Endothelial cell of umbilical vein (primary cell): ENCODE measurements around the gene HTRA1.

Experiments used
- EZH2 ChIP-seq: IDR thresholded peaks from 2 replicates; pipeline ENCODE4 v1.6.1; 2012; ENCODE audit warnings: borderline replicate concordance, low read depth, mild to moderate bottlenecking, moderate library complexity, low read length, inconsistent platforms; ENCODE audit not compliant: severe bottlenecking
- GATA2 ChIP-seq: IDR thresholded peaks from 2 replicates; pipeline ENCODE4 v1.7.0; 2011; ENCODE audit warnings: low read depth, mild to moderate bottlenecking, moderate library complexity, mixed read lengths, low read length; ENCODE audit not compliant: insufficient read length, insufficient read depth
- JUN ChIP-seq: IDR thresholded peaks from 2 replicates; pipeline ENCODE4 v1.6.1; 2011; ENCODE audit warnings: borderline replicate concordance, low read depth; ENCODE audit not compliant: insufficient read length, insufficient read depth
- MYC ChIP-seq: IDR thresholded peaks from one replicate; pipeline ENCODE4 v1.6.1; 2011; ENCODE audit warnings: mild to moderate bottlenecking, low read depth, low read length
- POLR2A ChIP-seq: IDR thresholded peaks from 2 replicates; pipeline ENCODE4 v1.6.1; 2012; ENCODE audit warnings: low read depth, mild to moderate bottlenecking, control low read depth, low read length
- POLR2AphosphoS5 ChIP-seq: IDR thresholded peaks from 2 replicates; pipeline ENCODE4 v1.6.1; 2012; ENCODE audit warnings: low read depth, mild to moderate bottlenecking, control low read depth, low read length, moderate library complexity; ENCODE audit not compliant: insufficient read depth
- TF ChIP-seq, protein P1 (sequence below), 2 donors: IDR thresholded peaks; 1 replicate in 1 of 2; 2 replicates in 1 of 2; pipeline ENCODE4 v1.5.1; 2011; ENCODE audit warnings: low read length in 2 of 2, mild to moderate bottlenecking in 2 of 2, moderate library complexity in 2 of 2, control low read depth in 1 of 2, inconsistent platforms in 1 of 2, low read depth in 1 of 2; ENCODE audit not compliant: insufficient read depth in 1 of 2; ENCODE audit errors: extremely low read depth in 1 of 2

GRCh38 chr10:122549636-122550035 is 88.3 kb downstream of the HTRA1 start:
- TF ChIP-seq POLR2AphosphoS5 (no peak), POLR2A (no peak), EZH2 (no peak), JUN (no peak), MYC (no peak), GATA2 (no peak)
- TF ChIP-seq, protein P1, sequence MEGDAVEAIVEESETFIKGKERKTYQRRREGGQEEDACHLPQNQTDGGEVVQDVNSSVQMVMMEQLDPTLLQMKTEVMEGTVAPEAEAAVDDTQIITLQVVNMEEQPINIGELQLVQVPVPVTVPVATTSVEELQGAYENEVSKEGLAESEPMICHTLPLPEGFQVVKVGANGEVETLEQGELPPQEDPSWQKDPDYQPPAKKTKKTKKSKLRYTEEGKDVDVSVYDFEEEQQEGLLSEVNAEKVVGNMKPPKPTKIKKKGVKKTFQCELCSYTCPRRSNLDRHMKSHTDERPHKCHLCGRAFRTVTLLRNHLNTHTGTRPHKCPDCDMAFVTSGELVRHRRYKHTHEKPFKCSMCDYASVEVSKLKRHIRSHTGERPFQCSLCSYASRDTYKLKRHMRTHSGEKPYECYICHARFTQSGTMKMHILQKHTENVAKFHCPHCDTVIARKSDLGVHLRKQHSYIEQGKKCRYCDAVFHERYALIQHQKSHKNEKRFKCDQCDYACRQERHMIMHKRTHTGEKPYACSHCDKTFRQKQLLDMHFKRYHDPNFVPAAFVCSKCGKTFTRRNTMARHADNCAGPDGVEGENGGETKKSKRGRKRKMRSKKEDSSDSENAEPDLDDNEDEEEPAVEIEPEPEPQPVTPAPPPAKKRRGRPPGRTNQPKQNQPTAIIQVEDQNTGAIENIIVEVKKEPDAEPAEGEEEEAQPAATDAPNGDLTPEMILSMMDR (IDR thresholded peaks at IDR 0.05; ENCODE audit: extremely low read depth in 1 of 2, insufficient read depth in 1 of 2, low read depth in 1 of 2, low read length in 2 of 2), result no peak
